ENCODE data around the gene BRSK2.

- no peak for TF ChIP-seq CTCF (IDR thresholded peaks at IDR 0.05)
- TF ChIP-seq POLR2AphosphoS5 (IDR thresholded peaks at IDR 0.05; ENCODE audit: low read depth, low read length) = no peak
- TF ChIP-seq SIN3A (IDR thresholded peaks at IDR 0.05; ENCODE audit: borderline replicate concordance, insufficient read depth, low read depth, low read length) = no peak
Observed at GRCh38 chr11:1411301-1411700, 21.6 kb downstream of the BRSK2 start.
